ENCODE results near the gene PTGES3. TPM values are rescaled to one million over a fixed set of nuclear protein-coding genes. Genes with fewer than 3 reads are reported as not detected.

The PTGES3 gene
- total RNA-seq, 4 donors from 2014 or later: 57.0 to 73.7 (median 62.3) TPM

- TF ChIP-seq CTCF (IDR thresholded peaks at IDR 0.05) (no peak), POLR2A (IDR thresholded peaks at IDR 0.05) (no peak)
- intact Hi-C loops (cut with DNase I; ENCODE audit: low total_unique reads): no loop called here
These were observed 29.1 kb upstream of the PTGES3 start for GRCh38 chr12:56716933-56717880.

GRCh38 chr12:56716458-56716857 is 28.4 kb upstream of the PTGES3 start:
- intact Hi-C loops (cut with DNase I; ENCODE audit: low total_unique reads): no loop called here
- no peak overlapping the region for H3K4me3 ChIP-seq (ENCODE audit: low read depth, poor library complexity, severe bottlenecking)
- WGBS, 2 donors: 77 to 81% methylated on average over 1 of the region's 1 CpG
- TF ChIP-seq CTCF (IDR thresholded peaks at IDR 0.05) (no peak), POLR2A (IDR thresholded peaks at IDR 0.05) (no peak)
- DNase-seq (ENCODE audit: low spot score in 2 of 2): peak in 1 of 2 donors; percentile 45

More at GRCh38 chr12:56716933-56717880, 29.1 kb upstream of the PTGES3 start:
- 76 to 79% methylated on average over 4 of the region's 4 CpGs for WGBS, 2 donors
- H3K4me3 ChIP-seq (ENCODE audit: low read depth, poor library complexity, severe bottlenecking): no peak overlapping the region
- peak in 1 of 2 donors; percentile 29 for DNase-seq (ENCODE audit: low spot score in 2 of 2)

GRCh38 chr12:56715798-56716197 is 27.7 kb upstream of the PTGES3 start:
- intact Hi-C loops (cut with DNase I; ENCODE audit: low total_unique reads): no loop called here
- WGBS, 2 donors: 58 to 74% methylated on average over 8 of the region's 8 CpGs
- TF ChIP-seq CTCF (IDR thresholded peaks at IDR 0.05) (no peak), POLR2A (IDR thresholded peaks at IDR 0.05) (no peak)
- H3K4me3 ChIP-seq (ENCODE audit: low read depth, poor library complexity, severe bottlenecking): no peak overlapping the region
- no peak for DNase-seq (ENCODE audit: low spot score in 2 of 2)

GRCh38 chr12:56714431-56714929 is 26.4 kb upstream of the PTGES3 start:
- 90 to 94% methylated on average over 2 of the region's 2 CpGs for WGBS, 2 donors
- H3K4me3 ChIP-seq (ENCODE audit: low read depth, poor library complexity, severe bottlenecking): no peak overlapping the region
- TF ChIP-seq CTCF (IDR thresholded peaks at IDR 0.05) (no peak), POLR2A (IDR thresholded peaks at IDR 0.05) (no peak)
- DNase-seq (ENCODE audit: low spot score in 2 of 2): no peak
- intact Hi-C loops (cut with DNase I; ENCODE audit: low total_unique reads): no loop called here

GRCh38 chr12:56713345-56713744 is 25.3 kb upstream of the PTGES3 start:
- no peak for DNase-seq (ENCODE audit: low spot score in 2 of 2)
- H3K4me3 ChIP-seq (ENCODE audit: low read depth, poor library complexity, severe bottlenecking): no peak overlapping the region
- intact Hi-C loops (cut with DNase I; ENCODE audit: low total_unique reads): no loop called here
- 88 to 98% methylated on average over 3 of the region's 3 CpGs for WGBS, 2 donors
- TF ChIP-seq POLR2A (IDR thresholded peaks at IDR 0.05): no peak
- no peak for TF ChIP-seq CTCF (IDR thresholded peaks at IDR 0.05)

All from lower leg skin (tissue), 4 donors.